Mammary epithelial cell (primary cell): ENCODE data around the gene ASIC1.

Experiments
- CTCF ChIP-seq, 2 donors: IDR thresholded peaks in 1 of 2; conservative IDR thresholded peaks in 1 of 2; 2 replicates each; pipeline ENCODE4 v1.5.1; 2011 to 2012; ENCODE audit warnings: inconsistent platforms in 2 of 2, low read length in 2 of 2, mild to moderate bottlenecking in 2 of 2, control low read depth in 1 of 2, low read depth in 1 of 2; ENCODE audit not compliant: insufficient read depth in 1 of 2; ENCODE audit errors: extremely low read depth in 1 of 2
- EZH2 ChIP-seq: IDR thresholded peaks from 2 replicates; pipeline ENCODE4 v1.6.1; 2012; ENCODE audit warnings: low read length, inconsistent platforms, borderline replicate concordance

DNA sequence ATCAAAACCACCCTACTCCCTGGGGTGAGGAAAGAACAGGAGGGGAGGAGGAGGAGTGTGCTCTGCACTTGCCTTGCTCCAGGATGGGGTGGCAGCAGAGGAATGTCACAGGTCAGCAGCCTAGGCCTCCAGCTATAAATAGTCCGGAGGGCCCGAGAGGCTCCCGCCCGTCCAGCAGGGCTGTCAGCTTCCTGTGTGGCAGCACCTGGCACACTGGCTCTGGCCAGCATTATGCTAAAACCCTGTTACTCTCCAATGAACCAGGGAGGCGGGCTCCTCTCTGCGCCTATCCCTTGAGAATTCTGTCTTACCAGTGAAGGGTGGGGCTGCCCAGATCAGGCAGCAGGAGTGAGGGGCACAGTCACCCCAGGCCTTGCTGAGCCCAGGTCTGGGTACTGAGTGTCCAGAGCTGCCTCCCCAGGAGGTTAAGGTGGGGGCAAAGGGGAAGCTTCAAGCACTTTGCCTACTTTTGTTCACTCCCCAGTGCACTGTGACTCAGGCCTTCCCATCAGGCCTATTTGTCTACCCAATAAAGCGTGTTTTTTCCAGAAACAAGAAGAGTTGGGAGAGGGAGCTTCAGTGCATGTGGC, 53.5 kb downstream of the ASIC1 start:
- TF ChIP-seq CTCF (conservative IDR thresholded peaks at IDR 0.05 in 1 of 2, IDR thresholded peaks at IDR 0.05 in 1 of 2; ENCODE audit: extremely low read depth in 1 of 2, insufficient read depth in 1 of 2, low read depth in 1 of 2, low read length in 2 of 2) (no peak), EZH2 (no peak)
